ENCODE data around the gene CALHM3. TPM values are rescaled to one million over a fixed set of nuclear protein-coding genes. Genes with fewer than 3 reads are reported as not detected.
A peak's percentile ranks its signal among the peaks of the same experiment; 100 is the strongest.
"Not testable (repeated sequence)": the region's sequence is repeated elsewhere in the genome, so short reads cannot be mapped to it uniquely, and the experiment has no call there.

Gene CALHM3, protein sequence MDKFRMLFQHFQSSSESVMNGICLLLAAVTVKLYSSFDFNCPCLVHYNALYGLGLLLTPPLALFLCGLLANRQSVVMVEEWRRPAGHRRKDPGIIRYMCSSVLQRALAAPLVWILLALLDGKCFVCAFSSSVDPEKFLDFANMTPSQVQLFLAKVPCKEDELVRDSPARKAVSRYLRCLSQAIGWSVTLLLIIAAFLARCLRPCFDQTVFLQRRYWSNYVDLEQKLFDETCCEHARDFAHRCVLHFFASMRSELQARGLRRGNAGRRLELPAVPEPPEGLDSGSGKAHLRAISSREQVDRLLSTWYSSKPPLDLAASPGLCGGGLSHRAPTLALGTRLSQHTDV
- total RNA-seq (under 1 TPM; 0.08 to 0.58 (median 0.17) TPM), polyA plus RNA-seq (1 to 10 TPM in 1 of 2 donors, under 1 TPM in 1; 0.11 to 1.5 TPM)

DNA sequence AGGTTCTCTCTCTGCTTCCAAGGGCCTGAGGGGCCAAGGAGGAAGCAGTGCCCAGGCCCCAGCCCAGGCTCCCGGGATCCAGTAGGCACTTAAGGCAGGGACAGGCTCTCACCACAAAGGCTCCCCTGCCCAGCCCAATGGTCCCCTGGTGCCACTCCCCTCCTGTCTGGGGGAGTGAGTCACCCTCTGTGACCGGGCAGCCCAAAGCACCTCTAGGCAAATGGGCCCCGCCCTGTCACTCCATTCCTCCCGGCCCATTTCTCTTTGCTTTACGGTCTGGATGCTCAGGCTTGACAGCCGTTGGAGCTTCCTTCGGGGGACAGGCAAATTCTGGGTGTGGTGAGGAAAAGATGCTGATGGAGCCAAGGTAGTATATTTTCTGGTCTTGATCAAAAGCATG lies at the start of gene CALHM3:
Gene CALHM3 (minus strand): TSS at position 106 of the 400 bp plus-strand sequence. CDS start 208 bp downstream, outside the sequence.
- H3K4me1 ChIP-seq: peaks cover 0 to 3% (median 0%) of the 10 kb centered on the region in 3 donors
- TF ChIP-seq CTCF (IDR thresholded peaks at IDR 0.05): no peak
- intact Hi-C loops (cut with DNase I): loop anchor here in 2 of 3 donors (5.0 kb wide), 2 partner anchors 47 to 67 kb away; no protein-coding TSS in a partner anchor
- no peaks in the 10 kb centered on the region for H3K9me3 ChIP-seq
- FAIRE-seq (no peak), ATAC-seq (no peak), DNase-seq (no peak)
- H3K4me3 ChIP-seq: no peak within 1 kb of the TSS
- no peaks in the 10 kb centered on the region for H3K27me3 ChIP-seq
- H3K27ac ChIP-seq: no peak within 1 kb of the TSS
- no peaks in the 10 kb centered on the region for H3K36me3 ChIP-seq
- 81 to 86% methylated on average over 7 of the region's 7 CpGs for WGBS, 2 donors

DNA sequence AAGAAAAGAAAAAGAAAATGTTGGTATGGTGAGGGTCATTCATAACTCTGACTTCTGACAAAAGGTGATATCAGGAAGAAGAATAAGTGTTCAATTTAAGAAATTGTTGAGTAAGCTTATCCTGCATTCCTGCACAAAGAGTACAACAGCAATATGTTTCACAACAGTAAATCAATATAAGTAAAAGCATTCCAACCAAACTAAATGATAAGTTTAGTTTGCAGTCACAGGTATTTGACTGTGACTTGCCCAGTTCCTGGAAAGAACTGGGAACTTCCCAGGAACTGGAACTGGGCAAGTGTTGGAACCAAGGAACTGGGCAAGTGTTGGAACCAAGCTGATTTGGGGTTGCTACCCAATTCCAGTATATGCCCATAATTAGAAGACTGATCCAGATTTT lies 49.5 kb upstream of the CALHM3 start:
- Histone ChIP-seq H3K27ac (peak overlapping the region in 1 of 4 donors; percentile 35), H3K4me3 (no peak overlapping the region), H3K36me3 (no peaks in the 10 kb centered on the region), H3K4me1 (peaks cover 0 to 7% (median 5%) of the 10 kb centered on the region in 3 donors), H3K9me3 (no peaks in the 10 kb centered on the region), H3K27me3 (no peaks in the 10 kb centered on the region)
- no peak for TF ChIP-seq CTCF (IDR thresholded peaks at IDR 0.05)
- peak; percentile 52 to 77 (median 68) for ATAC-seq
- FAIRE-seq: no peak
- intact Hi-C loops (cut with DNase I): no loop called here
- no peak for DNase-seq

DNA sequence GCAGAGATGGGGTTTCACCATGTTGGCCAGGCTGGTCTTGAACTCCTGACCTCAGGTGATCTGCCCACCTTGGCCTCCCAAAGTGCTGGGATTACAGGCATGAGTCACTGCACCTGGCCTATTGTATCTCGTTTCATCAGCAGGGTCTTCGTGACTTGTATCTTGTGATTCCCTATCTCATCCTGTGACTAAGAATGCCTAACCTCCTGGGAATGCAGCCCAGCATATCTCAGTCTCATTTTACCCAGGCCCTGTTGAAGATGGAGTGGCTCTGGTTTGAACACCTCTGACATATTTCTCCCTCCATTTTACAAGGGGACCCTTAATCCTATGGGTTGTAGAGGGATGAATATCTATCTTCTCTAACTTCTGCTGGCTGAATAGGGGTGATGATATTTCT lies 48.4 kb upstream of the CALHM3 start:
- DNase-seq; H3K4me1 ChIP-seq; H3K27me3 ChIP-seq; H3K4me3 ChIP-seq; H3K36me3 ChIP-seq; intact Hi-C loops (cut with DNase I); H3K9me3 ChIP-seq; FAIRE-seq: not testable (repeated sequence)
- peak in 1 of 4 donors; percentile 29 for ATAC-seq
- WGBS, 2 donors: 52 to 61% methylated on average over 2 of the region's 2 CpGs
- peak overlapping the region in 2 of 4 donors; percentile 3 to 50 for H3K27ac ChIP-seq

GRCh38 chr10:103525901-103526300 lies 46.9 kb upstream of the CALHM3 start:
- no peak overlapping the region for H3K27ac ChIP-seq
- ATAC-seq: no peak
- no peaks in the 10 kb centered on the region for H3K27me3 ChIP-seq
- peaks cover 0 to 7% (median 5%) of the 10 kb centered on the region in 3 donors for H3K4me1 ChIP-seq
- H3K9me3 ChIP-seq: no peaks in the 10 kb centered on the region
- TF ChIP-seq CTCF (IDR thresholded peaks at IDR 0.05): no peak
- no peak for FAIRE-seq
- intact Hi-C loops (cut with DNase I): no loop called here
- no peaks in the 10 kb centered on the region for H3K36me3 ChIP-seq
- H3K4me3 ChIP-seq: no peak overlapping the region
- DNase-seq: no peak

- WGBS, 2 donors: 79 to 82% methylated on average over 4 of the region's 4 CpGs
- H3K4me3 ChIP-seq: no peak overlapping the region
- FAIRE-seq (no peak), DNase-seq (no peak), ATAC-seq (no peak)
- no peak for TF ChIP-seq CTCF (IDR thresholded peaks at IDR 0.05)
- H3K9me3 ChIP-seq: no peaks in the 10 kb centered on the region
- no peaks in the 10 kb centered on the region for H3K36me3 ChIP-seq
- intact Hi-C loops (cut with DNase I): no loop called here
- no peak overlapping the region for H3K27ac ChIP-seq
- peaks cover 0 to 4% (median 1%) of the 10 kb centered on the region in 3 donors for H3K4me1 ChIP-seq
- no peaks in the 10 kb centered on the region for H3K27me3 ChIP-seq
These were observed 44.6 kb upstream of the CALHM3 start for GRCh38 chr10:103523683-103524082.

- FAIRE-seq; H3K36me3 ChIP-seq; intact Hi-C loops (cut with DNase I); ATAC-seq; DNase-seq; H3K27me3 ChIP-seq; H3K9me3 ChIP-seq; H3K27ac ChIP-seq; H3K4me3 ChIP-seq; H3K4me1 ChIP-seq: not testable (repeated sequence)
- WGBS, 2 donors: 88 to 89% methylated on average over 7 of the region's 7 CpGs
These were observed 43.0 kb upstream of the CALHM3 start for GRCh38 chr10:103522006-103522405.
